IMR-90 (cell line): ENCODE data around the gene NUBP2. TPM values are rescaled to one million over a fixed set of nuclear protein-coding genes. Genes with fewer than 3 reads are reported as not detected.

Experiments
- ATAC-seq: fragments of 200-7000 bp; cut with Tn5 transposase; 2 replicates; pipeline ENCODE4 v1.9.1; 2020; ENCODE audit warnings: low read depth, mild to moderate bottlenecking, moderate library complexity
- BruUV-seq: library from RNA; stranded (reverse); fragments of 400-500 nt; replicated peaks from 2 replicates; lab custom pipeline; 2021; lab: Mats Ljungman, UMichigan
- CTCF ChIA-PET: fragments of 300-600 bp; formaldehyde crosslinking; extraction: SDS; loops from one replicate; lab custom pipeline; 2021; ENCODE audit warnings: antibody characterized with exemption; lab: Yijun Ruan, JAX
- POLR2A ChIA-PET: fragments of 300-600 bp; sonication (Branson Sonifier 250); formaldehyde crosslinking; loops from one replicate; lab custom pipeline; 2022; ENCODE audit warnings: antibody characterized with exemption; ENCODE audit not compliant: unreplicated experiment; lab: Charles Lee
- DNase-seq: peaks from one replicate; pipeline ENCODE4 v3.0.0; 2013
- H2AFZ ChIP-seq: replicated peaks from 2 replicates; pipeline ENCODE3; 2013; ENCODE audit warnings: low read length, mild to moderate bottlenecking; ENCODE audit not compliant: poor library complexity
- H2AK5ac ChIP-seq: 2 replicates; pipeline ENCODE4 v1.6.1; 2013; ENCODE audit warnings: low read depth, low read length, inconsistent platforms
- H2AK9ac ChIP-seq: replicated peaks from 2 replicates; pipeline ENCODE3; 2013; ENCODE audit warnings: mild to moderate bottlenecking, low read depth, low read length, moderate library complexity; ENCODE audit not compliant: poor library complexity
- H2BK120ac ChIP-seq: 2 replicates; pipeline ENCODE4 v1.6.1; 2013; ENCODE audit warnings: low read depth, low read length, inconsistent platforms
- H2BK15ac ChIP-seq: 3 replicates; pipeline ENCODE4 v1.6.1; 2013; ENCODE audit warnings: low read depth, low read length, inconsistent platforms
- H2BK20ac ChIP-seq: 2 replicates; pipeline ENCODE4 v1.6.1; 2013; ENCODE audit warnings: low read depth, mild to moderate bottlenecking, inconsistent platforms, low read length, moderate library complexity
- H2BK5ac ChIP-seq: 2 replicates; pipeline ENCODE4 v1.6.1; 2013; ENCODE audit warnings: mild to moderate bottlenecking, low read depth, low read length, inconsistent platforms; ENCODE audit not compliant: poor library complexity, severe bottlenecking
- H3K14ac ChIP-seq: replicated peaks from 2 replicates; pipeline ENCODE4 v1.6.1; 2013; ENCODE audit warnings: low read depth, low read length, inconsistent platforms
- H3K18ac ChIP-seq: 2 replicates; pipeline ENCODE4 v1.6.1; 2013; ENCODE audit warnings: low read depth, low read length, control low read depth
- H3K23ac ChIP-seq: 2 replicates; pipeline ENCODE4 v1.6.1; 2013; ENCODE audit warnings: low read depth, low read length, inconsistent platforms
- H3K27ac ChIP-seq: 2 replicates; pipeline ENCODE4 v1.5.1; 2013; ENCODE audit warnings: mild to moderate bottlenecking, control low read depth, low read length; ENCODE audit not compliant: insufficient read depth
- H3K27me3 ChIP-seq: 2 replicates; pipeline ENCODE4 v1.6.1; 2013; ENCODE audit warnings: low read length; ENCODE audit not compliant: control insufficient read depth, insufficient read depth
- H3K36me3 ChIP-seq: 2 replicates; pipeline ENCODE4 v1.6.1; 2013; ENCODE audit warnings: low read length, mixed read lengths; ENCODE audit not compliant: control insufficient read depth, insufficient read depth
- H3K4ac ChIP-seq: 2 replicates; pipeline ENCODE4 v1.6.1; 2013; ENCODE audit warnings: low read depth, low read length, inconsistent platforms
- H3K4me1 ChIP-seq: 2 replicates; pipeline ENCODE4 v1.6.1; 2013; ENCODE audit warnings: low read length, mixed read lengths; ENCODE audit not compliant: control insufficient read depth, insufficient read depth
- H3K4me2 ChIP-seq: 2 replicates; pipeline ENCODE4 v1.6.1; 2013; ENCODE audit warnings: low read depth, mild to moderate bottlenecking, control low read depth, low read length, moderate library complexity
- H3K4me3 ChIP-seq: 2 replicates; pipeline ENCODE4 v1.5.1; 2013; ENCODE audit warnings: low read depth, mild to moderate bottlenecking, control low read depth, low read length, moderate library complexity; ENCODE audit not compliant: insufficient read depth
- H3K56ac ChIP-seq: 2 replicates; pipeline ENCODE4 v1.6.1; 2013; ENCODE audit warnings: low read length, inconsistent platforms; ENCODE audit not compliant: insufficient read depth; ENCODE audit errors: extremely low read depth
- H3K79me1 ChIP-seq, 2 experiments: 2 replicates each; pipeline ENCODE4 v1.6.1; 2013; ENCODE audit warnings: low read length in 2 of 2, inconsistent platforms in 1 of 2, low read depth in 1 of 2
- H3K9ac ChIP-seq: 2 replicates; pipeline ENCODE4 v1.6.1; 2013; ENCODE audit warnings: low read depth, low read length, control low read depth
- H3K9me1 ChIP-seq: 2 replicates; pipeline ENCODE4 v1.6.1; 2013; ENCODE audit warnings: low read length, inconsistent platforms; ENCODE audit not compliant: insufficient read depth
- H3K9me3 ChIP-seq: 2 replicates; pipeline ENCODE4 v1.6.1; 2013; ENCODE audit warnings: low read length; ENCODE audit not compliant: control insufficient read depth, insufficient read depth
- H4K20me1 ChIP-seq: 2 replicates; pipeline ENCODE4 v1.6.1; 2013; ENCODE audit warnings: low read length, inconsistent platforms; ENCODE audit not compliant: insufficient read depth
- H4K5ac ChIP-seq: 2 replicates; pipeline ENCODE4 v1.6.1; 2013; ENCODE audit warnings: mild to moderate bottlenecking, low read depth, low read length, control low read depth
- H4K8ac ChIP-seq, 2 experiments: 2 replicates each; pipeline ENCODE4 v1.6.1; 2013; ENCODE audit warnings: low read depth in 2 of 2, low read length in 2 of 2, control low read depth in 1 of 2, inconsistent platforms in 1 of 2
- H4K91ac ChIP-seq: 2 replicates; pipeline ENCODE4 v1.6.1; 2013; ENCODE audit warnings: low read depth, low read length, inconsistent platforms; ENCODE audit not compliant: insufficient read depth
- BHLHE40 ChIP-seq: fragments of 150-350 bp; IDR thresholded peaks from 2 replicates; pipeline ENCODE4 v1.6.1; 2016; ENCODE audit warnings: mild to moderate bottlenecking, low read depth, low read length
- CEBPB ChIP-seq: IDR thresholded peaks from 2 replicates; pipeline ENCODE4 v1.6.1; 2012; ENCODE audit warnings: low read depth, low read length, improper control_type of control experiment
- CHD1 ChIP-seq: IDR thresholded peaks from 2 replicates; pipeline ENCODE4 v1.6.1; 2012; ENCODE audit warnings: low read depth, low read length, improper control_type of control experiment
- CTCF ChIP-seq: conservative IDR thresholded peaks from 2 replicates; pipeline ENCODE4 v1.5.1; 2012; ENCODE audit warnings: mild to moderate bottlenecking, low read depth, low read length, improper control_type of control experiment
- ELK1 ChIP-seq: fragments of 150-350 bp; IDR thresholded peaks from 2 replicates; pipeline ENCODE4 v1.6.1; 2016; ENCODE audit warnings: low read depth, mild to moderate bottlenecking, low read length, moderate library complexity, borderline replicate concordance
- FOS ChIP-seq: fragments of 150-350 bp; IDR thresholded peaks from 2 replicates; pipeline ENCODE4 v1.6.1; 2016; ENCODE audit warnings: low read depth, low read length
- MAZ ChIP-seq: IDR thresholded peaks from 2 replicates; pipeline ENCODE4 v1.6.1; 2012; ENCODE audit warnings: low read depth, mild to moderate bottlenecking, low read length, improper control_type of control experiment, moderate library complexity, borderline replicate concordance
- MXI1 ChIP-seq: IDR thresholded peaks from 2 replicates; pipeline ENCODE4 v1.6.1; 2012; ENCODE audit warnings: low read depth, mild to moderate bottlenecking, low read length, moderate library complexity, borderline replicate concordance
- NFE2L2 ChIP-seq: fragments of 150-350 bp; IDR thresholded peaks from 2 replicates; pipeline ENCODE4 v1.6.1; 2016; ENCODE audit warnings: low read depth, mild to moderate bottlenecking, low read length
- POLR2A ChIP-seq: IDR thresholded peaks from 2 replicates; pipeline ENCODE4 v1.6.1; 2012; ENCODE audit warnings: mild to moderate bottlenecking, low read depth, low read length
- RAD21 ChIP-seq: IDR thresholded peaks from 2 replicates; pipeline ENCODE4 v1.6.1; 2012; ENCODE audit warnings: low read length, improper control_type of control experiment
- RCOR1 ChIP-seq: IDR thresholded peaks from 2 replicates; pipeline ENCODE4 v1.6.1; 2012; ENCODE audit warnings: mild to moderate bottlenecking, low read length, improper control_type of control experiment; ENCODE audit not compliant: insufficient replicate concordance
- RFX5 ChIP-seq: IDR thresholded peaks from 2 replicates; pipeline ENCODE4 v1.8.0; 2012; ENCODE audit warnings: low read depth, mild to moderate bottlenecking, low read length, moderate library complexity
- USF2 ChIP-seq: fragments of 150-350 bp; IDR thresholded peaks from 2 replicates; pipeline ENCODE4 v1.6.1; 2017; ENCODE audit warnings: mild to moderate bottlenecking, antibody characterized with exemption, low read length, low read depth
- WGBS, 2 experiments: methylation state at CpG; one replicate each; pipeline versions ENCODE4 v1.1.5 to v1.1.7; 2013; ENCODE audit warnings: missing lambda C conversion rate in 2 of 2; ENCODE audit not compliant: insufficient read length in 1 of 2; ENCODE audit errors: extremely low coverage in 2 of 2; 5-methylcytosine and 5-hydroxymethylcytosine counted together
- dilution Hi-C: fragments of 300-500 bp; cut with HindIII; formaldehyde crosslinking; loops from one replicate; pipeline ENCODE4 v1.14.3; 2018; ENCODE audit warnings: low sequenced_read_pairs; ENCODE audit not compliant: unreplicated experiment
- in situ Hi-C: fragments of 300-500 bp; cut with MboI; formaldehyde crosslinking; loops from 3 replicates; pipeline ENCODE4 v1.14.3; 2019; ENCODE audit warnings: low sequenced_read_pairs, inconsistent platforms, mixed read lengths
- intact Hi-C: fragments of 100-400 bp; cut with micrococcal nuclease; formaldehyde crosslinking; loops from 2 replicates; pipeline ENCODE4 v1.10.0; 2022
- polyA plus RNA-seq, 3 experiments: library from polyadenylated mRNA; depleted of rRNA; stranded (reverse); fragments of >200 nt; gene quantifications; 2 replicates each; pipeline ENCODE4 v1.2.3, GENCODE V29; 2012; ENCODE audit warnings: low replicate concordance in 1 of 3
- total RNA-seq: library from RNA; depleted of rRNA; stranded (reverse); fragments of >200 nt; gene quantifications from 2 replicates; pipeline ENCODE4 v1.2.3, GENCODE V29; 2012

NUBP2 gene
- total and polyA plus RNA-seq, 2 of the 4 experiments (the other 2 are of a cell fraction), result 62.6 to 131 TPM

GRCh38 chr16:1825864-1826690 lies 43.3 kb downstream of the NUBP2 start:
- Histone ChIP-seq H3K27me3 (no peaks in the 10 kb centered on the region), H3K4me2 (peak overlapping the region; percentile 97), H3K4me3 (peak overlapping the region; percentile 73), H2BK20ac (no peak overlapping the region), H3K9me1 (peaks cover 6% of the 10 kb centered on the region), H3K23ac (peak overlapping the region; percentile 76; the same call in 1 of the 2 replicates), H3K9me3 (no peaks in the 10 kb centered on the region), H3K27ac (no peak overlapping the region; the same call in 1 of the 2 replicates), H4K91ac (no peak overlapping the region), H2AFZ (peak overlapping the region; percentile 100), H4K8ac (peak overlapping the region; percentile 26 to 41; a peak in 1 of 4 replicates), H4K5ac (no peak overlapping the region), H3K56ac (no peak overlapping the region), H4K20me1 (peaks cover 18% of the 10 kb centered on the region; the same call in 1 of the 2 replicates), H2BK5ac (no peak overlapping the region), H2BK120ac (no peak overlapping the region), H3K4me1 (peaks cover 6% of the 10 kb centered on the region; the same call in 1 of the 2 replicates), H3K79me1 (peaks cover 18 to 59% of the 10 kb centered on the region in 2 experiments), H3K4ac (no peak overlapping the region), H2AK9ac (peak overlapping the region; percentile 76), H3K9ac (peak overlapping the region; percentile 57; the same call in 1 of the 2 replicates), H3K14ac (no peak overlapping the region), H2BK15ac (no peak overlapping the region), H3K18ac (no peak overlapping the region), H2AK5ac (no peak overlapping the region), H3K36me3 (peaks cover 6% of the 10 kb centered on the region)
- WGBS, 2 experiments, result 2% methylated on average over 62 of the region's 96 CpGs; no CpG with 5 or more reads in 1 of the 2 experiments
- no TSS peak for BruUV-seq
- dilution Hi-C loops, result no loop called here
- in situ Hi-C loops, result no loop called here
- DNase-seq (peak; percentile 48), ATAC-seq (peak; percentile 65)
- TF ChIP-seq CHD1 (no peak), RAD21 (no peak), POLR2A (no peak), ELK1 (no peak), USF2 (no peak), MXI1 (0 out of 2 replicates have a peak, but pooled peaks have one; percentile 56), RFX5 (no peak), FOS (no peak), BHLHE40 (no peak), CEBPB (no peak), MAZ (no peak), CTCF (0 out of 2 replicates have a peak, but pooled peaks have one; percentile 7), NFE2L2 (no peak), RCOR1 (peak; percentile 12)
- intact Hi-C loops, result loop anchor here (5.0 kb wide), 1 partner anchor 44 kb away; the partner anchor contains the start of genes NUBP2 and SPSB3
- CTCF ChIA-PET, result no interaction called here
- POLR2A ChIA-PET, result no interaction called here
